ENCODE data around the gene NTSR1.
A peak's percentile ranks its signal among the peaks of the same experiment; 100 is the strongest.

The NTSR1 gene

GRCh38 chr20:62787321-62787720 is 78.7 kb downstream of the NTSR1 start:
- DNase-seq (ENCODE audit: low read depth), result no peak

GRCh38 chr20:62787866-62788265 is 79.2 kb downstream of the NTSR1 start:
- DNase-seq (ENCODE audit: low read depth), result no peak

GRCh38 chr20:62788607-62789006 is 80.0 kb downstream of the NTSR1 start:
- DNase-seq (ENCODE audit: low read depth), result no peak

- no peak for DNase-seq (ENCODE audit: low read depth)
Observed at GRCh38 chr20:62790075-62790474, 81.4 kb downstream of the NTSR1 start.

GRCh38 chr20:62791301-62792181 is 82.9 kb downstream of the NTSR1 start:
- peak; percentile 47 for DNase-seq (ENCODE audit: low read depth)

- no peak for DNase-seq (ENCODE audit: low read depth)
Observed at GRCh38 chr20:62792182-62792939, 83.7 kb downstream of the NTSR1 start.

GRCh38 chr20:62792940-62793756 is 84.5 kb downstream of the NTSR1 start:
- no peak for DNase-seq (ENCODE audit: low read depth)

- DNase-seq (ENCODE audit: low read depth), result no peak
Observed at GRCh38 chr20:62793757-62794006, 85.0 kb downstream of the NTSR1 start.

- peak; percentile 84 for DNase-seq (ENCODE audit: low read depth)
Observed at GRCh38 chr20:62794007-62794724, 85.5 kb downstream of the NTSR1 start.

- DNase-seq (ENCODE audit: low read depth), result no peak
Observed at GRCh38 chr20:62795023-62795761, 86.6 kb downstream of the NTSR1 start.

GRCh38 chr20:62796699-62797491 is 88.3 kb downstream of the NTSR1 start:
- DNase-seq (ENCODE audit: low read depth), result no peak

- no peak for DNase-seq (ENCODE audit: low read depth)
Observed at GRCh38 chr20:62797671-62798532, 89.3 kb downstream of the NTSR1 start.

- DNase-seq (ENCODE audit: low read depth), result no peak
Observed at GRCh38 chr20:62799036-62799435, 90.4 kb downstream of the NTSR1 start.

- no peak for DNase-seq (ENCODE audit: low read depth)
Observed at GRCh38 chr20:62799459-62799858, 90.8 kb downstream of the NTSR1 start.

GRCh38 chr20:62799873-62800272 is 91.2 kb downstream of the NTSR1 start:
- DNase-seq (ENCODE audit: low read depth), result no peak

- DNase-seq (ENCODE audit: low read depth), result no peak
Observed at GRCh38 chr20:62800314-62801259, 92.0 kb downstream of the NTSR1 start.

GRCh38 chr20:62801284-62802010 is 92.8 kb downstream of the NTSR1 start:
- no peak for DNase-seq (ENCODE audit: low read depth)

Measured in stimulated activated CD8-positive, alpha-beta memory T cell treated with anti-CD3 and anti-CD28 coated beads, Interleukin-7, amount 100 ng/mL, for 24 hours (primary cell).